ENCODE measurements around the gene STOX1.

STOX1 gene

DNA sequence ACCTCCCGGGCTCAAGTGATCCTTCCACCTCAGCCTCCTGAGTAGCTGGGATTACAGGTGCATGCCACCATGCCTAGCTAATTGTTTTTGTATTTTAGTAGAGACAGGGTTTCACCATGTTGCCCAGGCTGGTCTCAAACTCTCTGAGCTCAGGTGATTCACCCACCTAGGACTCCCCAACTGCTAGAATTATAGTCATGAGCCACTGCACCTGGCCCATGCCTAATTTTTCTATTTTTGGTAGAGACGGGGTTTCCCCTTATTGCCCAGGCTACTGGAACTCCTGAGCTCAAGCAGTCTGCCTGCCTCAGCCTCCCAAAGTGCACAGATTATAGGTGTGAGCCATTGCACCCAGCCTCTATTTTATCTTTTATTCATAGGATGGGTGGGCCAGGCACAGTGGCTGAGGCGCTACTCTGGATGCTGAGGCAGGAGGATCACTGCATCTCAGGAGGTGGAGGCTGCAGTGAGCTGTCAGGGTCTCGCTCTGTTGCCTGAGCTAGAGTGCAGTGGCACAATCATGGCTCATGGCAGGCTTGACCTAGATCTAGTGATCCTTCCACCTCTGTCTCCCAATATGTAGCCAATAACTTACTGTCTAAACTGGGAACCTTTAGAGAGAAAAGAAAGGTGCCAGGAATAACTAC is 31.3 kb upstream of the STOX1 start:
- Histone ChIP-seq H4K20me1 (ENCODE audit: control insufficient read depth, insufficient read depth, low read depth, low read length) (no peaks in the 10 kb centered on the region), H3K4me1 (ENCODE audit: control insufficient read depth, low read length) (no peaks in the 10 kb centered on the region), H3K9me3 (ENCODE audit: control insufficient read depth, insufficient read depth, low read length) (no peaks in the 10 kb centered on the region), H3K79me2 (ENCODE audit: control insufficient read depth, low read length) (no peaks in the 10 kb centered on the region), H3K4me2 (ENCODE audit: low read length) (no peak overlapping the region), H3K27ac (ENCODE audit: low read depth, low read length) (no peak overlapping the region), H3K4me3 (ENCODE audit: low read length) (no peak overlapping the region), H3K36me3 (ENCODE audit: control insufficient read depth, low read length) (peaks cover 37% of the 10 kb centered on the region), H3F3A (ENCODE audit: control insufficient read depth, insufficient read depth) (0 out of 2 replicates have a peak, but pooled peaks cover 6% of the 10 kb centered on the region), H3K27me3 (ENCODE audit: control insufficient read depth, low read length) (no peaks in the 10 kb centered on the region), H3K9me2 (replicated peaks; ENCODE audit: control insufficient read depth, low read length) (no peaks in the 10 kb centered on the region)
- TF ChIP-seq, protein P1, sequence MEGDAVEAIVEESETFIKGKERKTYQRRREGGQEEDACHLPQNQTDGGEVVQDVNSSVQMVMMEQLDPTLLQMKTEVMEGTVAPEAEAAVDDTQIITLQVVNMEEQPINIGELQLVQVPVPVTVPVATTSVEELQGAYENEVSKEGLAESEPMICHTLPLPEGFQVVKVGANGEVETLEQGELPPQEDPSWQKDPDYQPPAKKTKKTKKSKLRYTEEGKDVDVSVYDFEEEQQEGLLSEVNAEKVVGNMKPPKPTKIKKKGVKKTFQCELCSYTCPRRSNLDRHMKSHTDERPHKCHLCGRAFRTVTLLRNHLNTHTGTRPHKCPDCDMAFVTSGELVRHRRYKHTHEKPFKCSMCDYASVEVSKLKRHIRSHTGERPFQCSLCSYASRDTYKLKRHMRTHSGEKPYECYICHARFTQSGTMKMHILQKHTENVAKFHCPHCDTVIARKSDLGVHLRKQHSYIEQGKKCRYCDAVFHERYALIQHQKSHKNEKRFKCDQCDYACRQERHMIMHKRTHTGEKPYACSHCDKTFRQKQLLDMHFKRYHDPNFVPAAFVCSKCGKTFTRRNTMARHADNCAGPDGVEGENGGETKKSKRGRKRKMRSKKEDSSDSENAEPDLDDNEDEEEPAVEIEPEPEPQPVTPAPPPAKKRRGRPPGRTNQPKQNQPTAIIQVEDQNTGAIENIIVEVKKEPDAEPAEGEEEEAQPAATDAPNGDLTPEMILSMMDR (IDR thresholded peaks at IDR 0.05; ENCODE audit: low read depth, low read length, poor library complexity, severe bottlenecking), result no peak
- TF ChIP-seq EZH2phosphoT487 (IDR thresholded peaks at IDR 0.05; ENCODE audit: borderline replicate concordance, low read length), result no peak

DNA sequence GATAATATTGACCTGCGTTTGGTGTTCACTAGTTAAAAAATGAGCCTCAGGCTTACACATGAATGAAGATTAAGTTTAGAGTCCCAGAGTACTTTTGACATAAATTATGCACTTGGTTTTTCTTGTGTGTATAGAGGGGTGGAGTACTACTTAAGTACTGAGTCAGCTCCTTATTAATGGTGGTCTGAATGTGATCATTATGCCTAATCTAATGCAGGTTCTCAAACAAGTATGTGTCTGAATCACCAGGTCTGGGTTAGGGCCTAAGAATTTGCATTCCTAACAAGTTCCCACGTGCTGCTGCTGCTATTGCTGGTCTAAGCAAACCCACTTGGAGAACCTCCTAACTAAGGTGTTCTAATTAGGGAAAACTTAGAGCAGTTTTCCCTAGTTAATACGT is 30.7 kb upstream of the STOX1 start:
- TF ChIP-seq, protein P1 (IDR thresholded peaks at IDR 0.05; ENCODE audit: low read depth, low read length, poor library complexity, severe bottlenecking), result no peak
- TF ChIP-seq EZH2phosphoT487 (IDR thresholded peaks at IDR 0.05; ENCODE audit: borderline replicate concordance, low read length), result no peak
- Histone ChIP-seq H3K36me3 (ENCODE audit: control insufficient read depth, low read length) (peaks cover 32% of the 10 kb centered on the region), H3K9me2 (replicated peaks; ENCODE audit: control insufficient read depth, low read length) (no peaks in the 10 kb centered on the region), H3K27me3 (ENCODE audit: control insufficient read depth, low read length) (no peaks in the 10 kb centered on the region), H3K9me3 (ENCODE audit: control insufficient read depth, insufficient read depth, low read length) (no peaks in the 10 kb centered on the region), H3F3A (ENCODE audit: control insufficient read depth, insufficient read depth) (0 out of 2 replicates have a peak, but pooled peaks cover 11% of the 10 kb centered on the region), H3K27ac (ENCODE audit: low read depth, low read length) (no peak overlapping the region), H3K4me2 (ENCODE audit: low read length) (no peak overlapping the region), H4K20me1 (ENCODE audit: control insufficient read depth, insufficient read depth, low read depth, low read length) (no peaks in the 10 kb centered on the region), H3K4me3 (ENCODE audit: low read length) (no peak overlapping the region), H3K4me1 (ENCODE audit: control insufficient read depth, low read length) (no peaks in the 10 kb centered on the region), H3K79me2 (ENCODE audit: control insufficient read depth, low read length) (no peaks in the 10 kb centered on the region)

DNA sequence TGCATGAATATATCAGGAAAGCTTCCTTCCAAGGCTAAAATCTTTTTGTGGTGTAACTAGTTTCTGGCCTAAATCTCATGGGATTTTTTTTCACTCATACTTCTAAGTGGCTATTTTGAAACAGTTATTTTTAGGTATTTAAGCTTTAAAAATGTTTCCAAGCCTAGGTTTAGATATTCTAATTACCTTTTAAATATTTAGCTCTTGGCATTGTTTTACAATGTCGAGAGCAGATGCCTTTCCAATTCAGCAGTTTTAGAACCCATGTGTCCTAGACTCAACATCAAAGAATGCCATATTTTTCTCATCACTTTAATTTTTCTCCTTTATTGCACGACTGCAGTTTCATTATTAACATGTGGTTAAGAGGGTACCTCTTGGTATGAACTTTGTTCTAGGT is 27.1 kb upstream of the STOX1 start:
- no peak for TF ChIP-seq EZH2phosphoT487 (IDR thresholded peaks at IDR 0.05; ENCODE audit: borderline replicate concordance, low read length)
- TF ChIP-seq, protein P1 (IDR thresholded peaks at IDR 0.05; ENCODE audit: low read depth, low read length, poor library complexity, severe bottlenecking), result no peak

More for the DNA sequence above, 27.1 kb upstream of the STOX1 start:
- H4K20me1 ChIP-seq (ENCODE audit: control insufficient read depth, insufficient read depth, low read depth, low read length), result no peaks in the 10 kb centered on the region
- H3K9me3 ChIP-seq (ENCODE audit: control insufficient read depth, insufficient read depth, low read length), result no peaks in the 10 kb centered on the region
- H3K36me3 ChIP-seq (ENCODE audit: control insufficient read depth, low read length), result peaks cover 8% of the 10 kb centered on the region
- no peaks in the 10 kb centered on the region for H3K4me1 ChIP-seq (ENCODE audit: control insufficient read depth, low read length)
- H3K9me2 ChIP-seq (replicated peaks; ENCODE audit: control insufficient read depth, low read length), result no peaks in the 10 kb centered on the region
- H3K4me2 ChIP-seq (ENCODE audit: low read length), result no peak overlapping the region
- H3K27me3 ChIP-seq (ENCODE audit: control insufficient read depth, low read length), result no peaks in the 10 kb centered on the region
- H3K4me3 ChIP-seq (ENCODE audit: low read length), result no peak overlapping the region
- 0 out of 2 replicates have a peak, but pooled peaks cover 11% of the 10 kb centered on the region for H3F3A ChIP-seq (ENCODE audit: control insufficient read depth, insufficient read depth)
- no peak overlapping the region for H3K27ac ChIP-seq (ENCODE audit: low read depth, low read length)
- H3K79me2 ChIP-seq (ENCODE audit: control insufficient read depth, low read length), result no peaks in the 10 kb centered on the region
